HFF-Myc (cell line): ENCODE measurements around the gene ARFGAP3.

Experiments used
- DNase-seq: peaks from one replicate; pipeline ENCODE4 v3.0.0-alpha.2; 2011; ENCODE audit warnings: low read depth; ENCODE audit errors: extremely low read depth
- H3K4me3 ChIP-seq: replicated peaks from 2 replicates; pipeline ENCODE4 v1.5.1; 2011; ENCODE audit warnings: low read depth, mild to moderate bottlenecking, control low read depth, low read length
- CTCF ChIP-seq: IDR thresholded peaks from 2 replicates; pipeline ENCODE4 v1.5.1; 2012; ENCODE audit warnings: mild to moderate bottlenecking, low read depth, low read length, control low read depth; ENCODE audit errors: missing control alignments

ARFGAP3 gene

GRCh38 chr22:42793848-42794405 lies 63.1 kb downstream of the ARFGAP3 start:
- no peak overlapping the region for H3K4me3 ChIP-seq
- no peak for TF ChIP-seq CTCF
- DNase-seq = no peak

DNA sequence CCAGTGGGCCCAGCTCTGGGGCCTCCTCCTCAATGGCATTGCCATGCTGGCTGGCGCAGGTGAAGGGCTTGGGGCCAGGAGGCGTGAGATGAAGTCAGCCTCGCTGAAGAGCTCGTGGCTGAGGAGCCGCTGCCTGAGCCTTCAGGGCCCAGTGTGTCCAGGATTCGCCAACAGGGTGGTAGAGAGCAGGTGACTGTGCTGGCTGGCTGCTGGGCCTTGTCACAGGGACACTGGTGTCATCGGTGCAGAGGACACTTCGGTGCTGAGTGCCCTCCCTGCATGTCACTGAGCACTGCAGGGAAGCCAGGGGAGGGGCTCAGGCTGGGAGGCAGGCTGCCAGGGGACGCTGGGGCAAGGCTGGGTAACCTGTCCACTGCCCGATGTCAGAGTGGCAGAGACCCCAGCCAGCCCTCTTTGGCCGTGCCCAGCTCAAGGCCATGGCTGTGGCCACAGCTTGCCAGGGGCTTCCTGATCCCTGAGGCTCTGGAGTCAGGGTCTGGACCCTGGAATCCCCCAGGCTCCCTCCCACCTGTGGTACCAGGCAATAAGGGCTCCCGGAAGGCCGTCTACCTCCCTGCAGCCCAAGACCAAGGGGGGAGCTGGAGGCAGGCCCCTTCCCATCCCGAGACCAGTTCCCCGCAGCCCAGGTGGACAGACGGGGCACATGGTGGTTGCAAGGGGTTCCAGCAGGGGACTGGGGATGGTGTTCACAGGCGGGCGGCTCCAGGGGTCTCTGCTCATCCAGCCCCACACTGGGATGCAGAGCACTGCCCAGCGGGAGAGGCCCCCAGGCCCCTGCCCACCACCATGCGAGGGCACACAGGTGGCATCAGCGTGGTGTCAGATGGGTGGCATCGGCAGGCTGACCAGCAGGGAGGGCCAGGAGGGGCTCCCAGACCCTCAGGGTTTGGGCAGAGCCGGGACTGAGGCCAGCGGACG lies 63.9 kb downstream of the ARFGAP3 start:
- no peak for DNase-seq
- H3K4me3 ChIP-seq = no peak overlapping the region
- TF ChIP-seq CTCF = no peak

GRCh38 chr22:42792453-42792908 lies 64.6 kb downstream of the ARFGAP3 start:
- no peak for DNase-seq
- no peak overlapping the region for H3K4me3 ChIP-seq
- TF ChIP-seq CTCF = no peak

GRCh38 chr22:42791721-42792452 lies 65.2 kb downstream of the ARFGAP3 start:
- TF ChIP-seq CTCF = no peak
- no peak overlapping the region for H3K4me3 ChIP-seq
- no peak for DNase-seq

DNA sequence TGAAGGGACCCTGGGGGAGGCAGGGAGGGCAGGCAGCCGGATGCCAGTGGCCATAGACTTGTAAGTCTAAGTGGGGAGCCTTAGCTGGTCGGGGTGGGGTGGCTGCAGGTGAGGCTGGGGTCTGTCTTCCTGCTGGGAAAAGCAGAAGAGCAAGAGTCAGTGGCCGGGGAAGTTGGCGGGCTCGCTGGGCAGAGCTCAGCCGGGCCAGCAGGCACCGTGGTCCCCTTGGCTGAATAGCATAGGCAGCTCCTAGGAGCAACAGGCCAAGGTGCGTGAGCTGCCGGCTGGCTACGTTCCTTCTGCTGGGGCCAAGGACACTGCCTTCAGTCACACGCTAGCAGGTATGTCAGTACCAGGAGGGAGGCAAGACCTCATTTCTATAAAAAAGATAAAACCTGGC lies 68.6 kb downstream of the ARFGAP3 start:
- H3K4me3 ChIP-seq = no peak overlapping the region

More for the DNA sequence above, 68.6 kb downstream of the ARFGAP3 start:
- TF ChIP-seq CTCF = no peak
- no peak for DNase-seq
